ENCODE data around the gene ASAP3.

DNA sequence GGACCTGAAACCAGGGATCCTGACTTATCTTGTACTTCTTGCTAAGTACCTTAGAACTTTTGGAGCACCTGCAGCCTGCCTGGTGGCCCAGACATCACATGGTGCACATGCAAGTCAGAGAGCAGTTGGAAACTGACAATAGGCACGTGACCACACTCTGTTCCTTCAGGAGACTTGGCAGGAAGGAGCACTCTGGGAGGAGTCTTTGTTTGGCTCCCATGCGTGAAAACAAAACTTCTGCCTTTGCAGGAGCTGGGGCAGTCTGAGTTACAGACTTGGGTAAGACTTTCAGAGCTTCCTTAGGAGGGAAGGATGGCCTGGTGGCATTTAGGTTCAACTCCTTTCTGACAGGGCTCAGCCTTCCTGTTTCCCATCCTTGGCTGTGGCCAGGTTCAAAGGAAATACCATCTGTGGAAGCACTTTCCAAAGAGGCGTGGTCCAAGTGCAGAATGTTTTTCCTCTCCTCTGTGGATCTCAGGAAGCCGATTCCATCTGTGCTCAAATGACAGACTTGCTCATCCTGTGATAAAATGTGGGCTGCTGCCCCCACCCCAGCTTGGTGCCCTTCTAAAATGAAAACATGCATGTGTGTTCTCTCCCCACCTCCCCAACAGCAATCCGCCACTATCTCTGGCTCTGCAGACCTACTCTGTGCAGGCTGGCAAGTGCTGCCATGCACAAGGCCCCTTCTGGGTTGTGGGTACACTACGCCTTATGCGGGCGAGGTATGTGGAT, 100.2 kb downstream of the ASAP3 start:
- TF ChIP-seq EZH2 (IDR thresholded peaks at IDR 0.05; ENCODE audit: borderline replicate concordance, low read length) = no peak
- no peak for TF ChIP-seq CTCF (conservative IDR thresholded peaks at IDR 0.05 in 1 of 2, IDR thresholded peaks at IDR 0.05 in 1 of 2; ENCODE audit: extremely low read depth in 1 of 2, insufficient read depth in 1 of 2, low read depth in 1 of 2, low read length in 2 of 2)
